Adrenal gland (tissue), 5 donors: Measurements from ENCODE around the gene MSANTD1.

Experiments
- CTCF ChIP-seq, 6 experiments: fragments of 450-650 bp in 4 of 6; fragments of 200-600 bp in 2 of 6; sonication (generic) in 1 of 6; IDR thresholded peaks; 1 replicate in 5 of 6; 2 replicates in 1 of 6; pipeline versions ENCODE4 v1.5.1 to v1.8.0; 2016 to 2021; ENCODE audit warnings: antibody characterized with exemption in 6 of 6, mild to moderate bottlenecking in 2 of 6, moderate library complexity in 1 of 6
- POLR2A ChIP-seq, 2 donors: fragments of 450-650 bp; IDR thresholded peaks; one replicate each; pipeline ENCODE4 v1.6.1; 2017; ENCODE audit warnings: antibody characterized with exemption in 2 of 2, mild to moderate bottlenecking in 2 of 2, moderate library complexity in 1 of 2
- donor health status: DM: no; HTN: no; CAD: no.

DNA sequence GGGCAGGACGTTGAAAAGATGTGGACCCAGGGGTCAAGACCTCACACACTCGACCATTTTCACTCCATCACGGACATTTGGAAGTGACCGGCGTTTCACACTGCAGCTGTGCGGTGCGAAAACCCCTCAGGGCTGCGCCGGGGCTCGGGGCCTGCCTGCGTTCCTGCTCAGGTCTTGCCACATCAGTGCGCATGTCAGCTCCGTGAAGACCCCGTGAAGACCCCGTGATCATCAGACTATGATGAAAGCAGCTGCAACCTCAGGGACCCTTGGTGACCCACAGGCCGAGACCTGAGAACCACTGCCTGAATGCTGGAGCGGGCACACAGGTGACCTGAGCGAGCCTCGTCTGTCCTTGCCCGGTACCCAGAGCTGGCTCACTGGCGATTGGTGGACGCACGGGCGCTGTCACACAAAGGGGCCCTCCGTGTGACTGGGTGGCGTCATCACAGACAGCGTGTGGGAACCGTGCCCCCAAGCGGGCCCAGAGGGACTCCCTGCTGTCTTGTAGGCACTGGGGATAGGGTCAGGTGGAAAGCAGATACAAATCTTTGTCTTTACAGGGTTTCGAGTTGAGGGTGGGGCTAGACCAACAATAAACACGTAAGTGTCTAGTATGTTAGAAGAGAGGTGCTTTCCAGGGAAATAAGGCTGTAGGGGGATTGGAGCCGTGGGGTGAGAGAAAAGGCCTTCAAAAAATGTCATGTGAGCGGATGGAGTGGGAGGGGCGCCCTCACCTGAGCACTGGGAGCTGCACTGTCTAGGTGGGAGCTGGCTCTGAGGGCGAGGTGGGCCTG lies 12.7 kb downstream of the MSANTD1 start:
- no peak for TF ChIP-seq CTCF (IDR thresholded peaks at IDR 0.05)
- TF ChIP-seq POLR2A (IDR thresholded peaks at IDR 0.05) = no peak
